AG09319 (cell line): ENCODE data around the gene EXOSC9.

Experiments used
- DNase-seq: peaks from one replicate; pipeline ENCODE4 v3.0.0-alpha.2; 2010; ENCODE audit warnings: low read depth; ENCODE audit errors: extremely low read depth
- CTCF ChIP-seq: IDR thresholded peaks from 2 replicates; pipeline ENCODE4 v1.5.1; 2011; ENCODE audit warnings: low read depth, mild to moderate bottlenecking, inconsistent platforms, low read length, moderate library complexity

EXOSC9 gene

GRCh38 chr4:121851354-121851753, 50.2 kb downstream of the EXOSC9 start:
- TF ChIP-seq CTCF = no peak

GRCh38 chr4:121860121-121860520, 59.0 kb downstream of the EXOSC9 start:
- no peak for DNase-seq
- TF ChIP-seq CTCF = no peak

More at GRCh38 chr4:121851354-121851753, 50.2 kb downstream of the EXOSC9 start:
- no peak for DNase-seq

- DNase-seq = no peak
- no peak for TF ChIP-seq CTCF
These were observed 60.3 kb downstream of the EXOSC9 start for GRCh38 chr4:121861426-121861825.

GRCh38 chr4:121863799-121864198, 62.7 kb downstream of the EXOSC9 start:
- no peak for TF ChIP-seq CTCF
- DNase-seq = no peak
